ENCODE results near the gene GRIPAP1. TPM values are rescaled to one million over a fixed set of nuclear protein-coding genes. Genes with fewer than 3 reads are reported as not detected.

Gene GRIPAP1
- total RNA-seq, 1 experiment from 2014 or later, result 51.0 TPM

GRCh38 chrX:48965959-48966358 is 36.1 kb downstream of the GRIPAP1 start:
- ATAC-seq (no peak), DNase-seq (ENCODE audit: low read depth, low spot score) (no peak)
- BruUV-seq (replicated peaks), result no TSS peak
- no peaks in the 10 kb centered on the region for H3K27me3 ChIP-seq (ENCODE audit: control insufficient read depth, insufficient read depth, low read length)
- POLR2A ChIA-PET, result interaction anchor here (0.6 kb wide), 1 partner anchor 129 kb away, joined by 3 read pairs; no protein-coding TSS in a partner anchor
- intact Hi-C loops (cut with micrococcal nuclease; ENCODE audit: unreplicated experiment) (no loop called here), in situ Hi-C loops (cut with HindIII; ENCODE audit: low pct_unique_long_range_greater_than_20kb, low sequenced_read_pairs) (no loop called here)
- no peaks in the 10 kb centered on the region for H3K4me1 ChIP-seq (ENCODE audit: control insufficient read depth, insufficient read depth, low read length)
- no peak overlapping the region for H3K27ac ChIP-seq (ENCODE audit: low read length)
- no peak overlapping the region for H3K4me3 ChIP-seq (ENCODE audit: low read depth in 2 of 2, low read length in 2 of 2)
- no peaks in the 10 kb centered on the region for H3K36me3 ChIP-seq (ENCODE audit: control insufficient read depth, insufficient read depth, low read length)
- no peak for TF ChIP-seq REST (IDR thresholded peaks at IDR 0.05; ENCODE audit: insufficient read depth in 1 of 2, low read depth in 2 of 2, low read length in 1 of 2)
- no peak for TF ChIP-seq TCF7L2 (IDR thresholded peaks at IDR 0.05; ENCODE audit: low read depth, low read length)
- TF ChIP-seq POLR2AphosphoS5 (IDR thresholded peaks at IDR 0.05; ENCODE audit: low read depth, low read length), result no peak
- TF ChIP-seq SIN3A (IDR thresholded peaks at IDR 0.05; ENCODE audit: borderline replicate concordance, insufficient read depth, low read depth, low read length), result no peak
- TF ChIP-seq CTCF (IDR thresholded peaks at IDR 0.05), result no peak
- CTCF ChIA-PET, result no interaction called here
- H3K9me3 ChIP-seq (ENCODE audit: control insufficient read depth, insufficient read depth, low read depth, low read length), result no peaks in the 10 kb centered on the region

GRCh38 chrX:48961585-48962091 is 40.4 kb downstream of the GRIPAP1 start:
- no TSS peak for BruUV-seq (replicated peaks)
- intact Hi-C loops (cut with micrococcal nuclease; ENCODE audit: unreplicated experiment), result no loop called here
- no peak for TF ChIP-seq POLR2AphosphoS5 (IDR thresholded peaks at IDR 0.05; ENCODE audit: low read depth, low read length)
- TF ChIP-seq CTCF (IDR thresholded peaks at IDR 0.05), result no peak
- no peak for TF ChIP-seq REST (IDR thresholded peaks at IDR 0.05; ENCODE audit: insufficient read depth in 1 of 2, low read depth in 2 of 2, low read length in 1 of 2)
- no peak for TF ChIP-seq SIN3A (IDR thresholded peaks at IDR 0.05; ENCODE audit: borderline replicate concordance, insufficient read depth, low read depth, low read length)
- no peak for TF ChIP-seq TCF7L2 (IDR thresholded peaks at IDR 0.05; ENCODE audit: low read depth, low read length)
- ChIA-PET CTCF (interaction anchor here (0.7 kb wide), 1 partner anchor 42 kb away, joined by 3 read pairs; no protein-coding TSS in a partner anchor), POLR2A (no interaction called here)
- H3K4me3 ChIP-seq (ENCODE audit: low read depth in 2 of 2, low read length in 2 of 2), result no peak overlapping the region
- peaks cover 5% of the 10 kb centered on the region for H3K4me1 ChIP-seq (ENCODE audit: control insufficient read depth, insufficient read depth, low read length)
- no peaks in the 10 kb centered on the region for H3K27me3 ChIP-seq (ENCODE audit: control insufficient read depth, insufficient read depth, low read length)
- H3K27ac ChIP-seq (ENCODE audit: low read length), result no peak overlapping the region
- in situ Hi-C loops (cut with HindIII; ENCODE audit: low pct_unique_long_range_greater_than_20kb, low sequenced_read_pairs), result no loop called here
- DNase-seq (ENCODE audit: low read depth, low spot score) (no peak), ATAC-seq (no peak)
- no peaks in the 10 kb centered on the region for H3K36me3 ChIP-seq (ENCODE audit: control insufficient read depth, insufficient read depth, low read length)
- no peaks in the 10 kb centered on the region for H3K9me3 ChIP-seq (ENCODE audit: control insufficient read depth, insufficient read depth, low read depth, low read length)
